ENCODE measurements around the gene MAP6D1.

- TF ChIP-seq CTCF (IDR thresholded peaks at IDR 0.05 in 8 of 11, conservative IDR thresholded peaks at IDR 0.05 in 3 of 11), result no peak
- TF ChIP-seq POLR2AphosphoS5 (IDR thresholded peaks at IDR 0.05), result no peak
Measured at GRCh38 chr3:183829466-183829865, 4.1 kb upstream of the MAP6D1 start.
